ENCODE measurements around the gene PDIA4. TPM values are rescaled to one million over a fixed set of nuclear protein-coding genes. Genes with fewer than 3 reads are reported as not detected.
"Not testable (repeated sequence)": the region's sequence is repeated elsewhere in the genome, so short reads cannot be mapped to it uniquely, and the experiment has no call there.

PDIA4 gene
- total and polyA plus RNA-seq, 2 donors from 2014 or later = 69.9 to 159 TPM

- H3K4me3 ChIP-seq (ENCODE audit: low read length in 3 of 3) = no peak overlapping the region
- H3K4me1 ChIP-seq (ENCODE audit: control insufficient read depth in 2 of 3, insufficient read depth in 2 of 3, low read depth in 1 of 3, low read length in 3 of 3) = no peaks in the 10 kb centered on the region
- no peaks in the 10 kb centered on the region for H3K36me3 ChIP-seq (ENCODE audit: control insufficient read depth in 2 of 3, insufficient read depth in 3 of 3, low read length in 3 of 3)
- no peak for FAIRE-seq
- no peak overlapping the region for H3K27ac ChIP-seq (ENCODE audit: low read depth in 2 of 2, low read length in 2 of 2)
- DNase-seq = no peak
- no peaks in the 10 kb centered on the region for H3K27me3 ChIP-seq (ENCODE audit: control insufficient read depth, insufficient read depth, low read length)
- intact Hi-C loops (cut with DNase I) = no loop called here
- H3K9me3 ChIP-seq (ENCODE audit: control insufficient read depth in 2 of 3, insufficient read depth in 1 of 3, low read length in 3 of 3) = no peaks in the 10 kb centered on the region
- H3K9ac ChIP-seq (ENCODE audit: low read length in 3 of 3) = no peak overlapping the region
- no peak for TF ChIP-seq CTCF (IDR thresholded peaks at IDR 0.05; ENCODE audit: borderline replicate concordance, extremely low read depth, insufficient read depth)
Measured at GRCh38 chr7:149036676-149037075, 8.4 kb upstream of the PDIA4 start.

- Histone ChIP-seq H3K27ac (ENCODE audit: low read depth in 2 of 2, low read length in 2 of 2) (no peak overlapping the region), H3K36me3 (ENCODE audit: control insufficient read depth in 2 of 3, insufficient read depth in 3 of 3, low read length in 3 of 3) (no peaks in the 10 kb centered on the region), H3K4me1 (ENCODE audit: control insufficient read depth in 2 of 3, insufficient read depth in 2 of 3, low read depth in 1 of 3, low read length in 3 of 3) (peaks cover 0 to 6% (median 5%) of the 10 kb centered on the region in 3 donors), H3K4me3 (ENCODE audit: low read length in 3 of 3) (no peak overlapping the region), H3K9ac (ENCODE audit: low read length in 3 of 3) (no peak overlapping the region), H3K9me3 (ENCODE audit: control insufficient read depth in 2 of 3, insufficient read depth in 1 of 3, low read length in 3 of 3) (no peaks in the 10 kb centered on the region), H3K27me3 (ENCODE audit: control insufficient read depth, insufficient read depth, low read length) (no peaks in the 10 kb centered on the region)
- intact Hi-C loops (cut with DNase I) = no loop called here
- FAIRE-seq (no peak), DNase-seq (no peak)
- TF ChIP-seq CTCF (IDR thresholded peaks at IDR 0.05; ENCODE audit: borderline replicate concordance, extremely low read depth, insufficient read depth) = no peak
Measured at GRCh38 chr7:149031353-149031910, 3.1 kb upstream of the PDIA4 start.

GRCh38 chr7:149030439-149030838 lies 2.1 kb upstream of the PDIA4 start:
- H3K4me1 ChIP-seq (ENCODE audit: control insufficient read depth in 2 of 3, insufficient read depth in 2 of 3, low read depth in 1 of 3, low read length in 3 of 3); intact Hi-C loops (cut with DNase I); FAIRE-seq; H3K4me3 ChIP-seq (ENCODE audit: low read length in 3 of 3); H3K9ac ChIP-seq (ENCODE audit: low read length in 3 of 3); H3K36me3 ChIP-seq (ENCODE audit: control insufficient read depth in 2 of 3, insufficient read depth in 3 of 3, low read length in 3 of 3); H3K27ac ChIP-seq (ENCODE audit: low read depth in 2 of 2, low read length in 2 of 2); DNase-seq; H3K27me3 ChIP-seq (ENCODE audit: control insufficient read depth, insufficient read depth, low read length); H3K9me3 ChIP-seq (ENCODE audit: control insufficient read depth in 2 of 3, insufficient read depth in 1 of 3, low read length in 3 of 3): not testable (repeated sequence)

- intact Hi-C loops (cut with DNase I) = no loop called here
- H3K27me3 ChIP-seq (ENCODE audit: control insufficient read depth, insufficient read depth, low read length) = no peaks in the 10 kb centered on the region
- H3K9me3 ChIP-seq (ENCODE audit: control insufficient read depth in 2 of 3, insufficient read depth in 1 of 3, low read length in 3 of 3) = no peaks in the 10 kb centered on the region
- peak overlapping the region; percentile 68 to 82 for H3K27ac ChIP-seq (ENCODE audit: low read depth in 2 of 2, low read length in 2 of 2)
- H3K4me3 ChIP-seq (ENCODE audit: low read length in 3 of 3) = peak overlapping the region; percentile 60 to 81 (median 71)
- no peak for TF ChIP-seq CTCF (IDR thresholded peaks at IDR 0.05; ENCODE audit: borderline replicate concordance, extremely low read depth, insufficient read depth)
- FAIRE-seq = no peak
- peak in 3 of 5 donors; percentile 21 to 59 (median 41) for DNase-seq
- H3K9ac ChIP-seq (ENCODE audit: low read length in 3 of 3) = peak overlapping the region; percentile 15 to 63 (median 42)
- no peaks in the 10 kb centered on the region for H3K36me3 ChIP-seq (ENCODE audit: control insufficient read depth in 2 of 3, insufficient read depth in 3 of 3, low read length in 3 of 3)
- H3K4me1 ChIP-seq (ENCODE audit: control insufficient read depth in 2 of 3, insufficient read depth in 2 of 3, low read depth in 1 of 3, low read length in 3 of 3) = peaks cover 0 to 6% (median 5%) of the 10 kb centered on the region in 3 donors
Measured at GRCh38 chr7:149027611-149028345, 527 bp downstream of the PDIA4 start.
